Effector memory CD8-positive, alpha-beta T cell (primary cell): Measurements from ENCODE around the gene ECM1.

Experiments used
- ATAC-seq: fragments of 150-1000 bp; cut with Tn5 transposase; replicated peaks from 2 replicates; pipeline ENCODE4 v1.10.0; 2021; ENCODE audit warnings: mild to moderate bottlenecking, moderate library complexity
- DNase-seq, 3 experiments: peaks; one replicate each; pipeline ENCODE4 v3.0.0; 2021
- H3K27ac Mint-ChIP-seq, 2 donors: one replicate each; pipeline ENCODE4 v1.8.0; 2022; ENCODE audit warnings: mild to moderate bottlenecking in 2 of 2, mixed read lengths in 2 of 2, moderate library complexity in 2 of 2
- H3K27me3 Mint-ChIP-seq, 2 donors: one replicate each; pipeline ENCODE4 v1.8.0; 2022; ENCODE audit warnings: mixed read lengths in 2 of 2
- H3K36me3 Mint-ChIP-seq: one replicate; pipeline ENCODE4 v1.8.0; 2022; ENCODE audit warnings: mild to moderate bottlenecking, moderate library complexity, mixed read lengths; ENCODE audit not compliant: insufficient read depth
- H3K4me1 Mint-ChIP-seq, 2 donors: one replicate each; pipeline ENCODE4 v1.8.0; 2022; ENCODE audit warnings: low read depth in 2 of 2, mixed read lengths in 2 of 2
- H3K4me3 Mint-ChIP-seq, 2 donors: one replicate each; pipeline ENCODE4 v1.8.0; 2022; ENCODE audit warnings: mild to moderate bottlenecking in 2 of 2, mixed read lengths in 2 of 2, moderate library complexity in 2 of 2
- H3K9me3 Mint-ChIP-seq, 2 donors: one replicate each; pipeline ENCODE4 v1.8.0; 2022; ENCODE audit warnings: mixed read lengths in 2 of 2

Gene ECM1

GRCh38 chr1:150515328-150516049 lies 7.6 kb downstream of the ECM1 start, which contains the start of gene FALEC:
Gene FALEC (plus strand): TSS chr1:150515752.
- H3K27ac Mint-ChIP-seq: peak within 1 kb of the TSS; percentile 88 to 90
- H3K9me3 Mint-ChIP-seq: no peaks in the 10 kb centered on the region
- peak within 1 kb of the TSS; percentile 91 to 92 for H3K4me3 Mint-ChIP-seq
- peaks cover 7% of the 10 kb centered on the region for H3K36me3 Mint-ChIP-seq
- DNase-seq (peak; percentile 84 to 85 (median 85)), ATAC-seq (peak; percentile 98)
- H3K4me1 Mint-ChIP-seq: peaks cover 15 to 17% of the 10 kb centered on the region in 2 donors
- no peaks in the 10 kb centered on the region for H3K27me3 Mint-ChIP-seq

GRCh38 chr1:150516050-150516591 lies 8.2 kb downstream of the ECM1 start:
- peaks cover 11 to 12% of the 10 kb centered on the region in 2 donors for H3K4me1 Mint-ChIP-seq
- H3K36me3 Mint-ChIP-seq: peaks cover 7% of the 10 kb centered on the region
- peak in 1 of 3 experiments; percentile 9 for DNase-seq
- peak overlapping the region; percentile 88 to 90 for H3K27ac Mint-ChIP-seq
- peak overlapping the region; percentile 91 to 92 for H3K4me3 Mint-ChIP-seq
- ATAC-seq: peak; percentile 12
- no peaks in the 10 kb centered on the region for H3K27me3 Mint-ChIP-seq
- no peaks in the 10 kb centered on the region for H3K9me3 Mint-ChIP-seq

GRCh38 chr1:150516616-150517015 lies 8.7 kb downstream of the ECM1 start:
- Mint-ChIP-seq H3K27ac (peak overlapping the region in 1 of 2 donors; percentile 90), H3K9me3 (no peaks in the 10 kb centered on the region), H3K4me3 (peak overlapping the region; percentile 91 to 92), H3K36me3 (peaks cover 7% of the 10 kb centered on the region), H3K4me1 (peaks cover 11 to 12% of the 10 kb centered on the region in 2 donors), H3K27me3 (no peaks in the 10 kb centered on the region)
- DNase-seq: no peak
- ATAC-seq: no peak

GRCh38 chr1:150521196-150521968 lies 13.5 kb downstream of the ECM1 start:
- no peak overlapping the region for H3K4me3 Mint-ChIP-seq
- peaks cover 7% of the 10 kb centered on the region for H3K36me3 Mint-ChIP-seq
- H3K27ac Mint-ChIP-seq: no peak overlapping the region
- ATAC-seq: no peak
- peaks cover 2 to 5% of the 10 kb centered on the region in 2 donors for H3K4me1 Mint-ChIP-seq
- H3K27me3 Mint-ChIP-seq: no peaks in the 10 kb centered on the region
- DNase-seq: no peak
- no peaks in the 10 kb centered on the region for H3K9me3 Mint-ChIP-seq

- Mint-ChIP-seq H3K4me3 (no peak overlapping the region), H3K9me3 (no peaks in the 10 kb centered on the region), H3K4me1 (no peaks in the 10 kb centered on the region), H3K36me3 (peaks cover 3% of the 10 kb centered on the region), H3K27ac (no peak overlapping the region), H3K27me3 (no peaks in the 10 kb centered on the region)
- DNase-seq: no peak
- no peak for ATAC-seq
Measured at GRCh38 chr1:150525348-150525747, 17.4 kb downstream of the ECM1 start.

- Mint-ChIP-seq H3K27me3 (no peaks in the 10 kb centered on the region), H3K9me3 (no peaks in the 10 kb centered on the region), H3K4me1 (peaks cover 4 to 5% of the 10 kb centered on the region in 2 donors), H3K36me3 (no peaks in the 10 kb centered on the region), H3K27ac (no peak overlapping the region), H3K4me3 (no peak overlapping the region)
- DNase-seq (no peak), ATAC-seq (no peak)
Measured at GRCh38 chr1:150528196-150528595, 20.3 kb downstream of the ECM1 start.

- H3K9me3 Mint-ChIP-seq: no peaks in the 10 kb centered on the region
- ATAC-seq (no peak), DNase-seq (no peak)
- H3K4me3 Mint-ChIP-seq: no peak overlapping the region
- no peaks in the 10 kb centered on the region for H3K27me3 Mint-ChIP-seq
- no peaks in the 10 kb centered on the region for H3K36me3 Mint-ChIP-seq
- no peak overlapping the region for H3K27ac Mint-ChIP-seq
- H3K4me1 Mint-ChIP-seq: peaks cover 4 to 5% of the 10 kb centered on the region in 2 donors
Measured at GRCh38 chr1:150529017-150529416, 21.1 kb downstream of the ECM1 start.

- ATAC-seq (no peak), DNase-seq (no peak)
- Mint-ChIP-seq H3K27me3 (no peaks in the 10 kb centered on the region), H3K27ac (no peak overlapping the region), H3K9me3 (no peaks in the 10 kb centered on the region), H3K36me3 (no peaks in the 10 kb centered on the region), H3K4me3 (no peak overlapping the region), H3K4me1 (peaks cover 4 to 5% of the 10 kb centered on the region in 2 donors)
Measured at GRCh38 chr1:150530491-150531159, 22.7 kb downstream of the ECM1 start.

GRCh38 chr1:150532860-150533259 lies 25.0 kb downstream of the ECM1 start:
- ATAC-seq: no peak
- Mint-ChIP-seq H3K36me3 (no peaks in the 10 kb centered on the region), H3K27me3 (peaks cover 0 to 5% of the 10 kb centered on the region in 2 donors), H3K4me3 (no peak overlapping the region), H3K27ac (peak overlapping the region in 1 of 2 donors; percentile 26), H3K4me1 (peaks cover 4 to 5% of the 10 kb centered on the region in 2 donors), H3K9me3 (no peaks in the 10 kb centered on the region)
- no peak for DNase-seq

GRCh38 chr1:150534002-150534401 lies 26.1 kb downstream of the ECM1 start:
- no peak overlapping the region for H3K27ac Mint-ChIP-seq
- ATAC-seq (no peak), DNase-seq (no peak)
- H3K27me3 Mint-ChIP-seq: peaks cover 0 to 5% of the 10 kb centered on the region in 2 donors
- no peaks in the 10 kb centered on the region for H3K9me3 Mint-ChIP-seq
- H3K4me3 Mint-ChIP-seq: no peak overlapping the region
- H3K36me3 Mint-ChIP-seq: no peaks in the 10 kb centered on the region
- H3K4me1 Mint-ChIP-seq: peaks cover 4 to 5% of the 10 kb centered on the region in 2 donors

- H3K27me3 Mint-ChIP-seq: peaks cover 5% of the 10 kb centered on the region in 2 donors
- ATAC-seq (no peak), DNase-seq (no peak)
- no peaks in the 10 kb centered on the region for H3K36me3 Mint-ChIP-seq
- H3K4me1 Mint-ChIP-seq: peaks cover 4 to 5% of the 10 kb centered on the region in 2 donors
- no peaks in the 10 kb centered on the region for H3K9me3 Mint-ChIP-seq
- peak overlapping the region in 1 of 2 donors; percentile 8 for H3K27ac Mint-ChIP-seq
- no peak overlapping the region for H3K4me3 Mint-ChIP-seq
Measured at GRCh38 chr1:150535511-150536287, 27.8 kb downstream of the ECM1 start.

- no peaks in the 10 kb centered on the region for H3K9me3 Mint-ChIP-seq
- H3K27me3 Mint-ChIP-seq: peaks cover 5% of the 10 kb centered on the region in 2 donors
- H3K4me3 Mint-ChIP-seq: no peak overlapping the region
- peaks cover 4 to 5% of the 10 kb centered on the region in 2 donors for H3K4me1 Mint-ChIP-seq
- H3K36me3 Mint-ChIP-seq: no peaks in the 10 kb centered on the region
- ATAC-seq: no peak
- no peak overlapping the region for H3K27ac Mint-ChIP-seq
- DNase-seq: no peak
Measured at GRCh38 chr1:150536836-150537731, 29.2 kb downstream of the ECM1 start.
